ENCODE results near the gene COASY.

- TF ChIP-seq CTCF (conservative IDR thresholded peaks at IDR 0.05; ENCODE audit: low read depth, low read length) (no peak), EZH2 (IDR thresholded peaks at IDR 0.05; ENCODE audit: borderline replicate concordance, low read depth, low read length, poor library complexity, severe bottlenecking) (no peak)
Observed at GRCh38 chr17:42581744-42582270, 19.9 kb downstream of the COASY start.
